ENCODE measurements around the gene STK11.
A peak's percentile ranks its signal among the peaks of the same experiment; 100 is the strongest.

The STK11 gene

DNA sequence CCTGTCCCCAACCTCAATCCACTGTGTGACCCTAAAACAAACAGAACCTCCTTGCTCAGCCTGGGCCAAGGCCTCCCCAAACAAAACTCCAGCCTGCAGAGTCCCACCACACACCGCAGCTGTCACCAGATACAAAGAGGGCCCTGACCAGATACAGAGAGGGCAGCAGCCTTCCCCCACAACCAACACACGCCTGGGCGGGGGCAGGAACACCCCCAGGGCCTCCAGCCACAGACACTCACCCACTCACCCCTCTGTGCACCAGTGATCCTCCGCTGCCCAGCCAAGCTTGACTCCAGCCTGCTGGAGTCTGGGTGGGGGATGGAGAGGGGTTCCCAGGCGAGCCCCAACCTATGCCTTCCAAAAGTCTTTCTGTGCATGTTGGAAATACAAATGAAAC, 57.6 kb downstream of the STK11 start:
- TF ChIP-seq, protein P1, sequence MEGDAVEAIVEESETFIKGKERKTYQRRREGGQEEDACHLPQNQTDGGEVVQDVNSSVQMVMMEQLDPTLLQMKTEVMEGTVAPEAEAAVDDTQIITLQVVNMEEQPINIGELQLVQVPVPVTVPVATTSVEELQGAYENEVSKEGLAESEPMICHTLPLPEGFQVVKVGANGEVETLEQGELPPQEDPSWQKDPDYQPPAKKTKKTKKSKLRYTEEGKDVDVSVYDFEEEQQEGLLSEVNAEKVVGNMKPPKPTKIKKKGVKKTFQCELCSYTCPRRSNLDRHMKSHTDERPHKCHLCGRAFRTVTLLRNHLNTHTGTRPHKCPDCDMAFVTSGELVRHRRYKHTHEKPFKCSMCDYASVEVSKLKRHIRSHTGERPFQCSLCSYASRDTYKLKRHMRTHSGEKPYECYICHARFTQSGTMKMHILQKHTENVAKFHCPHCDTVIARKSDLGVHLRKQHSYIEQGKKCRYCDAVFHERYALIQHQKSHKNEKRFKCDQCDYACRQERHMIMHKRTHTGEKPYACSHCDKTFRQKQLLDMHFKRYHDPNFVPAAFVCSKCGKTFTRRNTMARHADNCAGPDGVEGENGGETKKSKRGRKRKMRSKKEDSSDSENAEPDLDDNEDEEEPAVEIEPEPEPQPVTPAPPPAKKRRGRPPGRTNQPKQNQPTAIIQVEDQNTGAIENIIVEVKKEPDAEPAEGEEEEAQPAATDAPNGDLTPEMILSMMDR (IDR thresholded peaks at IDR 0.05; ENCODE audit: insufficient read depth, missing control alignments), result no peak
- DNase-seq (ENCODE audit: insufficient read length, low spot score), result no peak
- no peak for FAIRE-seq

DNA sequence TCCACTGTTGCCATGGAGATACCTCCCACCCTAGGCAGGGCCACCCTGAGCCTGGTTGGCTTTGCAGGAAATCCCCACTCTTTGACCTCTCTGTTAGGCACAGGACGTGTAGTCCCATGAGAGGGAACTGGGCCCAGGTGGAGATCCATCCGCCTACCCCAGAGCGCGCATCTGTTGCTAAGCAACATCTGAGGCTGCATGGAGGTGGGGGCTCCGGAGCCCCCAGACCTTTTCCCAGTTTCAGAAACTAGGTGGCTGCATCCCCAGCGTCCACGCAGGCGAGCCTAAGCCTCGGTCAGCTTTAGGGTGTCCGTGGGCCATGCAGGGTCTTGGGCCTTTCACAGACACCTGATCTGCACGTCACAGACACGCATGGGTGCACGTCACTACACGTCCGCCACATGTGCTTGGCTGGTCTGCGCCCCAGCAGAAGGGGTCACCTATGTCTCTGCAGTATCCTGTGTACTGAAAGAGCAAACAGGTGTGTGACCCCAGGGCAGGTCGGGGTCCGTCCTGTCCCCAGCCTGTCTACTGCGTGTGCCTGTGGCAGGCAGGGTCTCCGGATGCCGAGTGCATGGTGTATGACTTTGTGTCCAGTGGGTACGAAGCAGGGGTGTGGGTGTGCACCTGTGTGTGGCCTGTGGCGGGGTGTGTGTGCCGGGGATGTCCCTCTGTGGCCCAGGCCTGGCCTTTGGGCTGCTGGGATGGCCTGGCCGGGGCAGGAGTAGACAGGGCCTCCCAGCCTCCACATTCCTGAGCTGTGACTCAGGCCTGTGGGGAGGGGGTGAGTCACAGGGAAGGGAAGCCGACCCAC, 59.4 kb downstream of the STK11 start:
- TF ChIP-seq, protein P1 (IDR thresholded peaks at IDR 0.05; ENCODE audit: insufficient read depth, missing control alignments), result no peak
- DNase-seq (ENCODE audit: insufficient read length, low spot score), result no peak
- FAIRE-seq, result no peak

DNA sequence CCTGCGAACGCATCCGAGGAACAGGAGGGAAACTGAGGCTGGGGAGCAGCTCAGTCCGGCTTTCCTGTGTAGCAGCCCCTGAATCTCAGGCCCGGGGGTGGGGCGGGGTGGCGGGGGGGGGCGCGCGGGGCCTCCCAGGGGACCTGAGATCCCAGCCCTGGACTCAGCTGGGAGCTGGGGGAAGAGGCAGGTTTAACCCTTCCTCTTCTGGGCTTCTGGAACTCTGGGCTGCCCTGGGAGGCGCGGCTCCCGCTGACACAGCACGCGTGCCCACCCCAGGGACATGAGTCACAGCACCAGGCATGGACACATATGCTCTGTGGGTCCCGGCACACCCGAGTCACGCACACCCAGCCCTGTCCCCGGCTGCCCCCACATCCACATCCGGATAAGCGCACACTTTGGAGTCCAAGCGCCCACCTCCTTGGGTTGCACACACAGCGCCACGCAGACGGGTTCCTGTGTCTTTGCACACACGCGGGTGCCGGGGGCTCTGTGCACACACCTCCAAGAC, 60.1 kb downstream of the STK11 start:
- DNase-seq (ENCODE audit: insufficient read length, low spot score) (no peak), FAIRE-seq (no peak)
- TF ChIP-seq, protein P1 (IDR thresholded peaks at IDR 0.05; ENCODE audit: insufficient read depth, missing control alignments), result no peak

DNA sequence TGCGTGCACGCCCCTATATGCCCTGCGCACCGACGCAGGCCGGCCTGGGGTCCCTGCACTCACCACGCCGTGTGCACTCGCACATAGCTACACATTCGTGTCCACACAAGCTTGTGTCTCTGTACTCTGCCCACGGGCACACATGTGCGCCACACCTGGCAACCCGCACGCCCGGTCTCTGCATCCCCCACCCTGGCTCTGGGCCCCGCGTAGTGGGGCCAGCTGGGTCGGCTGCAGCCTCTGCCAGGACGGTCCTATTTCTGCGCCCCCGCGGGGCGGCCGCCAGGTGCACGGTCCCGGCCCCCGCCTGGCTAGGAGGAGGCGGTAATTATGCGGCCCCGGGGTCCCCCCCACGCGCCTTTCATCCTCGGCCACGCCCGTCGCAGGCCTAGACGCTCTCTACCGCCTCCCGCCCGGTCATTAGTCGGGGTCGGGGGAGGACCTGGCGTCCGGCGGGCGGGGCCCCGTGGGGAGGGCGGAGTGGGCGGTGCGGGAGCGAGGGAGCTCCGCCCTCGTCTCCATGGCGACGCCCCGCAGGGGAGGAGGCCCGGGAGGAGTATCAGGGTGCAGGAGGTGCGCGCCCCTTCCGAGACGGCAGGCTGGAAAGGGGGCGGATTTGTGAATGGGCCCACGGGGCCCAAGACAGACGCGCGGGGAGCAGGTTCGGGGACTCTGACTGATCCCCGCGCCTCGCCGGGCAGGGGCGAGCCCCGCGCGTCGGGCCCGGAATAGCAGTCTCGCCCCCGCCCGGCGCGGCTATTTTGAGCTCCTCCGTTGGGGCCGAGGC, 60.7 kb downstream of the STK11 start:
- TF ChIP-seq, protein P1 (IDR thresholded peaks at IDR 0.05; ENCODE audit: insufficient read depth, missing control alignments), result no peak
- DNase-seq (ENCODE audit: insufficient read length, low spot score) (peak; percentile 94), FAIRE-seq (no peak)

DNA sequence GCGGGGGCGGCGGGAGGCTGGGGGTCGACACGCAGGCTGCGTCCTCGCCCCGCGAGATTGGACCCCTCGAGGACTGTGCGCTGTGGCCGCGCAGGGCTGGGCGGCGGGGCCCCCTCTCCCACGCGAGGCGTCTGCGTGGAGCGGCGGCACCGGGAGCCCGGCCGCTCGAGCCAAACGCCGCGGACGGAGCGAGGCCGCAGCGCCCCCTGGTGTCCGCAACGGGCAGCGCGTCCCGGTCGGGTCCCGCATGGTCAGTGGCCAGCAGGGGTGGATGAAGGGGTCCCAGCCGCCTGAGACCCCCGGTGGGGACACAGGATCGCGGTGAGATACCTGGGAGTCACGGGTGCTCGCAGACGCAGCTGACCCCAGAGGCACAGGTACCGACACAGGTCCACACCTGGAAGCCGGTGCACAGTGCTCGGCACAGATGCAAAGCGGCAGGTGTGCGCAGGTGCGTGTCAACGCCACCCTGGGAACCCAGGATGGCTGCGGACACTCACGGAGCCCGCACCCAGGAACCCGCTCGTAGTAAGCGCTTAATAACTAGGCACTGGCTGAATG, 61.4 kb downstream of the STK11 start:
- FAIRE-seq (no peak), DNase-seq (ENCODE audit: insufficient read length, low spot score) (no peak)
- TF ChIP-seq, protein P1 (IDR thresholded peaks at IDR 0.05; ENCODE audit: insufficient read depth, missing control alignments), result peak; percentile 74

DNA sequence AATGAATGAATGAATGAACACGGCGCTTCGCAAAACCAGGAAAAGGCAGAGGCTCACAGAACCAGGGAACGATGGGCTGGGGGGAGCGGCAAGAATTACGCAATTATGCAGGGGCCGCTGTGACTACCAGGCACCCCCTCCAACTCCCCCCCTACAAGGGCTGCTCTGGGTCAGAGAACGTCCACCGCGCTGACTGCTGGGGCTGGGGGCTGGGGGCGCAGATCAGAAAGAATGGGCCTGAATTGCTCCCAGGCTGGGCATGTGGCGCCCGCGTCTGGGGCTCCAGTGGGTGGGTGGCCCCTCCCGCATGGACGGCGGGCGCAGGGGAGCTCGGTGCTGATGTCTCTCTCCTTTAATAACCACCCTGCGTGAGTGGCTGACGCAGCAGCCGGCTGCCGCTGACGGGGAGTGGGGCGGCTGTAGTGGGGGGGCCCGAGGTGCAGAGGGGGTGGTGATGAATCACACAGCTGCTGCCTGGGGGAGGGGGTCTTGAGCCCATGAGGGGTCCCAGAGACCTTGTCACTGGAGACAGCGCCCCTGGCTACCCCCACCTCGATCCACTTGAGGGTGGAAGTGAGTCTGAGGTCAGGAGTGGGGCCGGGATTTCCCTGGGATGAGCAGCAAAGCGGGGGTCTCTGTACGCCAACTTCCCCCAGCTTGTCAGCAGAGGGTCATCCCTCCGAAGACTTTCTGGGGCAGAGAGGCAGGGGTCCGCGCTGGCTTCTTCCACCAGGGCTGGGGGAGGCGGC, 62.1 kb downstream of the STK11 start:
- no peak for FAIRE-seq
- TF ChIP-seq, protein P1 (IDR thresholded peaks at IDR 0.05; ENCODE audit: insufficient read depth, missing control alignments), result no peak
- no peak for DNase-seq (ENCODE audit: insufficient read length, low spot score)

Measured in D721Med (cell line).